ENCODE data around the gene PLEKHS1.

GRCh38 chr10:113706623-113707022 lies 44.9 kb upstream of the PLEKHS1 start:
- TF ChIP-seq POLR2AphosphoS5 (IDR thresholded peaks at IDR 0.05; ENCODE audit: low read depth) = no peak
- no peak for TF ChIP-seq CTCF (IDR thresholded peaks at IDR 0.05; ENCODE audit: insufficient read depth, low read length)

Measured in HL-60 (cell line).